AG09309 (cell line): ENCODE results near the gene UGGT1.
"Not testable (repeated sequence)": the region's sequence is repeated elsewhere in the genome, so short reads cannot be mapped to it uniquely, and the experiment has no call there.

Source experiments
- DNase-seq: peaks from one replicate; pipeline ENCODE4 v3.0.0-alpha.2; 2010; ENCODE audit warnings: low read depth
- H3K4me3 ChIP-seq: 2 replicates; pipeline ENCODE4 v1.5.1; 2011; ENCODE audit warnings: mild to moderate bottlenecking, low read depth, low read length, moderate library complexity; ENCODE audit not compliant: control insufficient read depth
- TF ChIP-seq, protein P1 (sequence below): IDR thresholded peaks from 2 replicates; pipeline ENCODE4 v1.5.1; 2011; ENCODE audit warnings: mild to moderate bottlenecking, low read depth, low read length, inconsistent platforms; ENCODE audit not compliant: insufficient read depth, control insufficient read depth; ENCODE audit errors: missing control alignments

Gene UGGT1

DNA sequence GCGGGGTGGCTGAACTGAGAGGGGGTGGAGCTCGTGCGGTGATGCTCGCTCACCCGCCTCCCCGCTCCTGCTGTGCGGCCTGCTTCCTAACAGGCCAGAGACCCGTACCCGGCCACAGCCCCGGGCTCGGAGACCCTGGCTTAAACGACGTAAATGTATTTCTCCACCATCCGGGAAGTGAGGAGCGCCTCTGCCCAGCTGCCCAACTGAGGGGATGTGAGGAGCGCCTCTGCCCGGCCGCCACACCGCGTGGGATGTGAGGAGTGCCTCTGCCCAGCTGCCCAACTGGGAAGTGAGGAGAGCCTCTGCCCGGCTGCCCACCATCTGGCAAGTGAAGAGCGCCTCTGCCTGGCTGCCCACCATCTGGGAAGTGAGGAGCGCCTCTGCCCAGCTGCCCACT is 117.0 kb downstream of the UGGT1 start:
- no peak for DNase-seq
- H3K4me3 ChIP-seq: no peak overlapping the region
- TF ChIP-seq, protein P1, sequence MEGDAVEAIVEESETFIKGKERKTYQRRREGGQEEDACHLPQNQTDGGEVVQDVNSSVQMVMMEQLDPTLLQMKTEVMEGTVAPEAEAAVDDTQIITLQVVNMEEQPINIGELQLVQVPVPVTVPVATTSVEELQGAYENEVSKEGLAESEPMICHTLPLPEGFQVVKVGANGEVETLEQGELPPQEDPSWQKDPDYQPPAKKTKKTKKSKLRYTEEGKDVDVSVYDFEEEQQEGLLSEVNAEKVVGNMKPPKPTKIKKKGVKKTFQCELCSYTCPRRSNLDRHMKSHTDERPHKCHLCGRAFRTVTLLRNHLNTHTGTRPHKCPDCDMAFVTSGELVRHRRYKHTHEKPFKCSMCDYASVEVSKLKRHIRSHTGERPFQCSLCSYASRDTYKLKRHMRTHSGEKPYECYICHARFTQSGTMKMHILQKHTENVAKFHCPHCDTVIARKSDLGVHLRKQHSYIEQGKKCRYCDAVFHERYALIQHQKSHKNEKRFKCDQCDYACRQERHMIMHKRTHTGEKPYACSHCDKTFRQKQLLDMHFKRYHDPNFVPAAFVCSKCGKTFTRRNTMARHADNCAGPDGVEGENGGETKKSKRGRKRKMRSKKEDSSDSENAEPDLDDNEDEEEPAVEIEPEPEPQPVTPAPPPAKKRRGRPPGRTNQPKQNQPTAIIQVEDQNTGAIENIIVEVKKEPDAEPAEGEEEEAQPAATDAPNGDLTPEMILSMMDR: no peak

DNA sequence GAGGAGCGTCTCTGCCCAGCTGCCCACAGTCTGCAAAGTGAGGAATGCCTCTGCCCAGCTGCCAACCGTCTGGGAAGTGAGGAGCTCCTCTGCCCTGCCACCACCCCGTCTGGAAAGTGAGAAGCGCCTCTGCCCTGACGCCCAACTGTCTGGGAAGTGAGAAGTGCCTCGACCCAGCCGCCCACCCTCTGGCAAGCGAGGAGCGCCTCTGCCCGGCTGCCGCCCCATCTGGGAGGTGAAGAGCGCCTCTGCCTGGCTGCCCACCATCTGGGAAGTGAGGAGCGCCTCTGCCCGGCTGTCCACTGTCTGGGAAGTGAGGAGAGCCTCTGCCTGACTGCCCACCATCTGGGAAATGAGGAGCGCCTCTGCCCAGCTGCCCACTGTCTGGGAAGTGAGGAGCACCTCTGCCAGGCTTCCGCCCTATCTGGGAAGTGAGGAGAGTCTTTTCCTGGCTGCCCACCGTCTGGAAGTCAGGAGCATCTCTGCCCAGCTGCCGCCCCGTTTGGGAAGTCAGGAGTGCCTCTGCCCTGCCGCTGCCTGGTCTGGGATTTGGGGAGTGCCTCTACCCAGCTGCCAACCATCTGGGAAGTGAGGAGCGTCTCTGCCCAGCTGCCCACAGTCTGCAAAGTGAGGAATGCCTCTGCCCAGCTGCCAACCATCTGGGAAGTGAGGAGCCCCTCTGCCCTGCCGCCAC is 117.8 kb downstream of the UGGT1 start:
- not testable (repeated sequence) for H3K4me3 ChIP-seq, DNase-seq

DNA sequence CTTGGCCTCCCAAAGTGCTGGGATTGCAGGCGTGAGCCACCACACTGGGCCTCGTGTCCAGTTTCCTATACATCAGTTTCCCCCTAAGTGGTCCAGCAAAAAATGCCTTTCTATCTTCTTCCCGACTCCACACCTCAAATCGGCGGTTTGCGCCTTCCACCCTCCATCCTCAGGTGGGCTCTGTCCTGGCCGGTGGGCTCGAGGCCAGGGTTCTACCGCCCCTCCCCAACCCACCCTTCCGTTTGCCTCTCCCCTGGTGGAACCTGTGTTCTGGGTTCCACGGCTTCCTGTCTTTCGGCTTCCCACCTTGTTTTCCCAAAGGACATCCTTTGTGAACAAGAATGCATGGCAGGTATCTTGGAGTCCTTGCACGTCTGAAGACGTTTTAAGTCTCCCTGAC is 123.3 kb downstream of the UGGT1 start:
- no peak overlapping the region for H3K4me3 ChIP-seq
- no peak for DNase-seq
- TF ChIP-seq, protein P1: no peak

DNA sequence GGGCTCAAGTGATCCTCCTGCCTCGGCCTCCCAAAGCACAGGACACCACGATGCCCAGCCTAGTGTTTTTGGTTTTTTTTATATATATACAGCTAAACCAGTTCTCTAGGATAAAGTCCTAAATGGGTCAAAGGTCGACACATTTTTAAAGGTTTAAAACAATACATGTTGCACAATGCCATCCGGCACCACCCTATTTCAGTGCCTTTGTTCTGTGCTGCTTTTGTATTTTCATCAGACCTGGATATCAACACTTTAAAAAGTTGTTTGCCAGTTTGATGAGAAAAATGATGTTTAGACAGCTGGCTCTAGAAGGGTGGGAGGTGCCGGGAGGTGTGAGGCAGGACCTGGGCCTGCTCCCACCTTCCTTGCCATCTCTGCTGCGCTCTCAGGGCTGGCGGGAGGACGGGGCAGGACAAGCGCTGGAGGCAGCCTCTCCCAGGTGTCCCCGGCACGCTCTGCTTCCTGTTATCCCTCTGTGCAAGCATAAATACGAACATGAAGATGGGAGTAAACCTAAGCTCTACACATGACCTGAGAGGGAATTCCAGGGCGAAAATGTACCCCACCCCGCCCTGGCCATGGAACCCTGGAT is 124.0 kb downstream of the UGGT1 start:
- TF ChIP-seq, protein P1: no peak
- no peak for DNase-seq
- no peak overlapping the region for H3K4me3 ChIP-seq

DNA sequence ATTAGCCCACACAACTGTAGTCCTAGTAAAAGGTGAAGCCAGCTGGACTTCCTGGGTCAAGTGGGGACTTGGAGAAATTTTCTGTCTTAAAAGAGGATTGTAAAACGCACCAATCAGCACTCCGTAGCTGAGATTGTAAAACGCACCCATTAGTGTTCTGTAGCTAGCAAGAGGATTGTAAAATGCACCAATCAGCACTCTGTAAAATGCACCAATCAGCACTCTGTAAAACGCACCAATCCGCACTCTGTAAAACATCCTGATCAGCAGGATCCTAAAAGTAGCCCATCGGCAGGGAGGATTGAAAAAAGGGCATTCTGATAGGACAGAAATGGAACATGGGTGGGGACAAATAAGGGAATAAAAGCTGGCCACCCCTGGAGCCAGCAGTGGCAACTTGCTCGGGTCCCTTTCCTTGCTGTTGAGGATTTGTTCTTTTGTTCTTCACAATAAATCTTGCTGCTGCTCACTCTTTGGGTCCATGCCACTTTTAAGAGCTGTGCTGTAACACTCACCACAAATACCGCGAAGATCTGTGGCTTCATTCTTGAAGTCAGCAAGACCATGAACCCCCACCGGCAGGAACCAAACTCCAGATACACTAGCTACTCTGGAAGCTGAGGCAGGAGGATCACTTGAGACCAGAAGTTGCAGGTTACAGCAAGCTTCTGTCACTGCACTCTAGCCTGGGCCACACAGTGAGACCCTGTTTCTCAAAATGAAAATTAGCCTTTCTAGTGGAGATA is 125.1 kb downstream of the UGGT1 start:
- no peak for DNase-seq
- TF ChIP-seq, protein P1: no peak
- H3K4me3 ChIP-seq: no peak overlapping the region

DNA sequence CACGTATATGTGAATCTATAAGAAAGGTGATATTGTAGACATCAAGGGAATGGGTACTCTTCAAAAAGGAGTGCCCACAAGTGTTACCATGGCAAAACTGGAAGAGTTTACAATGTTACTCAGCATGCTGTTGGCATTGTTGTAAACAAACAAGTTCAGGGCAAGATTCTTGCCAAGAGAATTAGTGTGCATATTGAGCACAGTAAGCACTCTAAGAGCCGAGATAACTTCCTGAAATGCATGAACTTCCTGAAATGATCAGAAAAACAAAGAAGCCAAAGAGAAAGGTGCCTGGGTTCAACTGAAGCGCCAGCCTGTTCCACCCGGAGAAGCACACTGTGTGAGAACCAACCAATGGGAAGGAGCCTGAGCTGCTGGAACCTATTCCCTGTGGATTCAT is 126.7 kb downstream of the UGGT1 start:
- TF ChIP-seq, protein P1: no peak
- DNase-seq: no peak
- no peak overlapping the region for H3K4me3 ChIP-seq

DNA sequence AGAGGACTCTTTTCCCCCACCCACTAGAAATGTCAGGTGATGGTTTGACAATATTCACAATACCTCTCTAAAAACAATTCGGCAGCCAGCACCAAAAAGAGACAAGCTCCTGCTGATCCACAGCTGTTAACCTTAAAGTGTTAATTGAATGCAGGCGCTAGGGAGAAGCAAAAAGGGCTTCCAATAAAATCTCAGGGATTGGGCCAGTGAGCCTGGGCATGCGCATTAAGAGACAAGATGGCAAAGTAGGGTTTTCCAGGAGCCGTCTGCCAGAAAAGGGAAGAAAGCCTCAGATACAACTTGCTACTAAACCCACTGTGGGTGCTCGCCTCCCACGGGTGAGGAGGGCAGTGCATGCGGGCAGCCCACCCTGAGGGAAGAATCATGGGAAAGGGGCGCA is 128.9 kb downstream of the UGGT1 start:
- TF ChIP-seq, protein P1: no peak
- DNase-seq: no peak

More for the DNA sequence above, 128.9 kb downstream of the UGGT1 start:
- H3K4me3 ChIP-seq: peak overlapping the region; percentile 17
